H7 (cell line): ENCODE data around the gene NCK1. TPM values are rescaled to one million over a fixed set of nuclear protein-coding genes. Genes with fewer than 3 reads are reported as not detected.

Experiments used
- DNase-seq: peaks from one replicate; pipeline ENCODE4 v3.0.0; 2012
- H3K27me3 ChIP-seq: 2 replicates; pipeline ENCODE4 v1.6.0; 2011; ENCODE audit warnings: mild to moderate bottlenecking, low read length; ENCODE audit not compliant: control insufficient read depth, insufficient read depth
- H3K36me3 ChIP-seq: replicated peaks from 2 replicates; pipeline ENCODE4 v1.5.1; 2011; ENCODE audit warnings: low read length; ENCODE audit not compliant: control insufficient read depth, insufficient read depth
- H3K4me3 ChIP-seq: 2 replicates; pipeline ENCODE4 v1.5.1; 2011; ENCODE audit warnings: low read depth, mild to moderate bottlenecking, control low read depth, low read length, moderate library complexity; ENCODE audit not compliant: insufficient read depth
- total RNA-seq: library from RNA; depleted of rRNA; stranded (reverse); fragments of >200 nt; shearing (Covaris generic); gene quantifications from 2 replicates; pipeline ENCODE4 v1.2.3, GENCODE V29; 2014

NCK1 gene
- total RNA-seq, 1 experiment from 2014 or later: 19.4 TPM

DNA sequence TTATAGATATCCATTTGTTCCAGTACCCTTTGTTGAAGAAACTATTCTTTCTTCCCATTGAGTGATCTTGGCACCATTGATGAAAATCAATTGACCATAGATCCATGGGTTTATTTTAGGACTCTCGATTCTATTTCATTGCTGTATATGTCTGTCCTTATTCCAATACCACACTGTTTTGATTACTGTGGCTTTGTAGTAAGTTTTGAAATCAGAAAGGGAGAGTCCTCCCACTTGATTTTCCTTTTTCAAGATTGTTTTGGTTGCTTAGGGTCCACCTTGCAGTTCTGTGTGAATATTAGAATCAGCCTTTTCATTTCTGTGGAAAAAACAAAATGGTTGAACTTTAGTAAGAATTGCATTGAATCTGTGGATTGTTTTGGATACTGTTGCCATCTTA lies 75.2 kb downstream of the NCK1 start:
- H3K27me3 ChIP-seq: no peaks in the 10 kb centered on the region
- no peaks in the 10 kb centered on the region for H3K36me3 ChIP-seq
- H3K4me3 ChIP-seq: no peak overlapping the region
- DNase-seq: no peak

GRCh38 chr3:136937851-136938250 lies 75.8 kb downstream of the NCK1 start:
- no peak for DNase-seq
- no peak overlapping the region for H3K4me3 ChIP-seq
- no peaks in the 10 kb centered on the region for H3K36me3 ChIP-seq
- no peaks in the 10 kb centered on the region for H3K27me3 ChIP-seq

GRCh38 chr3:136938334-136938733 lies 76.3 kb downstream of the NCK1 start:
- H3K27me3 ChIP-seq: no peaks in the 10 kb centered on the region
- H3K4me3 ChIP-seq: no peak overlapping the region
- DNase-seq: no peak
- no peaks in the 10 kb centered on the region for H3K36me3 ChIP-seq

- Histone ChIP-seq H3K36me3 (no peaks in the 10 kb centered on the region), H3K27me3 (no peaks in the 10 kb centered on the region), H3K4me3 (no peak overlapping the region)
- no peak for DNase-seq
Observed at GRCh38 chr3:136939489-136939888, 77.5 kb downstream of the NCK1 start.

DNA sequence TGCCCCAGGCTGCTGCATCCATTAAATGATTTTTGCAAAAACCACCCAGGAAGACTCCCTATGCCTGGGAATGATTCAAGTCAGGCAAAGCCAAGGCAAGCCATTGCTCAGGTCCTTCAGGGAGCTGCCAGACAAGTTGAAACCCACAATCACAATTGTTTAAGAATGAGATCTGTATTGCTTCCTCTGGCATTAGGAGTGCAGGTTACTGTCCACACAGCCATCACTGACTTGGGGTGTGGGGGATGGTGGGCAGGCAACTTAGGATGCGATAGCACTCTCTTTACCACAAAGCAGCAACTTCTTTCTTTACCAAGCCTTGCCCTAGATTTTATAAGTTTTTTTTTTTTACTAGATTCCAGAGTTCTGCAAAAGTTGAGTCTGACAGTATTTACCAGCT lies 80.8 kb downstream of the NCK1 start:
- H3K4me3 ChIP-seq: no peak overlapping the region
- no peaks in the 10 kb centered on the region for H3K27me3 ChIP-seq
- no peaks in the 10 kb centered on the region for H3K36me3 ChIP-seq
- no peak for DNase-seq

DNA sequence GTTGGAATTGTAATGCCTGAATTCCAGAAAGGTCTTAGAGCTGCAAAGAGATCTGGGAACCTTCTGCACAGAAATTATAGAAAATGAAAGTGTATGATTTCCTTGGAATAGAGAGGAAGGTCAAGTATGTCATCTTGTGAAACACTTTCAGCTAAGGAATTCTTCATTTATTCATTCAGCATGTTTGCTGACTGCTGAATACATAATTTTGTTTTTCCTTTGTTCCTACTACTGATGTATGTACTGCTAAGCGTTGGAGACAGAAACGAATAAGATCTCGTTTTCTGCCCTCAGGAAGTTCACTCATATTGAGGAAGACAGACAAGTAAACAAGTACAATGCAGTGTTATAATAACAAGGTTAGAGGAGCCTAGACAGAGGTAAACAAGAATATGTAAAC lies 81.4 kb downstream of the NCK1 start:
- DNase-seq: no peak
- Histone ChIP-seq H3K36me3 (no peaks in the 10 kb centered on the region), H3K27me3 (no peaks in the 10 kb centered on the region), H3K4me3 (no peak overlapping the region)

GRCh38 chr3:136946978-136947377 lies 85.0 kb downstream of the NCK1 start:
- no peak for DNase-seq
- Histone ChIP-seq H3K4me3 (no peak overlapping the region), H3K36me3 (no peaks in the 10 kb centered on the region), H3K27me3 (no peaks in the 10 kb centered on the region)

DNA sequence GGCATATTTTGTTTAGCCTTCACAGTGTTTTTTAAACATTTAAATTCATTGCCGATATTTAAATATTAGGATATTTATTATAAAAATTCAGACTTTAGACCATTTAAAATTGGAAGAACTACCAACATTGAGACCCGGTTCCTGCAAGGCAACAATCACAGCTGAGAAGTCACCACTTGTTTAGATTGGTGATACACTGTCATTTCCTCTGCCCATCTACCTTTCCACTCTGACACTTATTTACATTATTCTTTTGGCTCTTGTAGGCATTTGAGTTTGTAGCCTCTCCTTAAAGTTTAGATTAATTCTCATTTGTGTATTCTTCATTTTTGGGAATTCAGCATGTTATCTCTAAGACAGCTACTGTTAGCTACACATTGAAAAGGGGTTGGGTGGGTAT lies 85.5 kb downstream of the NCK1 start:
- Histone ChIP-seq H3K27me3 (no peaks in the 10 kb centered on the region), H3K36me3 (no peaks in the 10 kb centered on the region), H3K4me3 (no peak overlapping the region)
- DNase-seq: no peak

DNA sequence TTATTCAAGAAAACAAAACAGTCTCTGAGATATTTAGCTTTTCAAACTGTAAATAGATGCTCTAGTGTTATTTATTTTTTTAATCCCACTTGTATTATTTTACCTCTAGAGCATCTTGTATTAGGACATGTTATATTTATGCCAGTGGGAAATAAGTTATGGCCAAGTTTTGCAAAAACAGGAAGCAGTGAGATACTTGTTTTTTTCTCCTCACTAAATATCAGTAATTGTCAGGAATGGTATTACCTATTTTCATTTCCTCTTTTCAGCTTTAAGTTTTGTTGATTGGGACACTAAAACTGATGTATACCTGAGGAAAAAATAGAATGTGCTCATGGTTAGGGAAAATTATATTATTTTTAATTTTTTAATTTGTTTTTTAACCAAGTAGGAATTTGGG lies 87.1 kb downstream of the NCK1 start:
- no peak overlapping the region for H3K4me3 ChIP-seq

DNA sequence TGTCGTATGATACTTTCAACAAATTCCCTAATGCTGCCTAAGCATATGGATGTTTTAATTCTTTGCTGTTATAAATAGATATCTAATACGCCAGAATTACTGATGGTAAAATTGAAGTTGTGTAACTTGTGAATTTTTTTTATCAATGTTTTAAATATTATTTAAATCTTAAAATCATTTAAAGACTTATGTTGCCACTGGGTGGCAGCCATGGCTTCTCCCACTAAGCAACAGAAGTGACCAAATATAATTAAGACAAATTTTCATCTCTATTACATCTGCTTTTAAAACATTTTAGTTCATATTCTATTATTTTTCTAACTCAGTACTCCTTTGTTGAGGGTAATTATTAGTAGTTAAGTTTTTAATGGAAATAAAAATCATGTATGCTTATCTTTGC lies 87.7 kb downstream of the NCK1 start:
- DNase-seq: no peak
- Histone ChIP-seq H3K27me3 (no peaks in the 10 kb centered on the region), H3K36me3 (no peaks in the 10 kb centered on the region)

More for the DNA sequence above, 87.1 kb downstream of the NCK1 start:
- no peak for DNase-seq
- Histone ChIP-seq H3K36me3 (no peaks in the 10 kb centered on the region), H3K27me3 (no peaks in the 10 kb centered on the region)

GRCh38 chr3:136950623-136951022 lies 88.6 kb downstream of the NCK1 start:
- DNase-seq: no peak
- no peak overlapping the region for H3K4me3 ChIP-seq
- H3K27me3 ChIP-seq: no peaks in the 10 kb centered on the region
- no peaks in the 10 kb centered on the region for H3K36me3 ChIP-seq

More for the DNA sequence above, 87.7 kb downstream of the NCK1 start:
- H3K4me3 ChIP-seq: no peak overlapping the region

DNA sequence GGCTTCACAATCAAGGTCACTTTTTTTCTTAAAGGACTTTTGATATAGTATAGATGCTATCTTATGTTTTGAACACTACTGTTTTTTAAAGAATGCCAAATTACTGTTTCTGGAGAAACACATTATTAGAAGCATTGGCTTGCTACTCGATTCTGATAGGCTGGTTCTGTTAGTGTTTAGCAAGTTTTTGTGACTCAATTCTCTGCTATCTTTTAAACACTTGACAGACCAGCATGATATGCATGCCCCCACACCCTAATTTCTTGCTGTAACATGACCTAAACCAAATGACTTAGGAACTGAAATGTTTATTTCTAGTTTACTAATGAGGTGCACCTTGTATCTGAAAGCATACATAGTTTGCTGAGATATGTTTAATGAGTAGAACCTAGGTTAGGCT lies 90.3 kb downstream of the NCK1 start:
- no peaks in the 10 kb centered on the region for H3K27me3 ChIP-seq
- no peak for DNase-seq
- no peak overlapping the region for H3K4me3 ChIP-seq

GRCh38 chr3:136954251-136954650 lies 92.2 kb downstream of the NCK1 start:
- no peak for DNase-seq
- H3K27me3 ChIP-seq: no peaks in the 10 kb centered on the region
- no peaks in the 10 kb centered on the region for H3K36me3 ChIP-seq
- H3K4me3 ChIP-seq: no peak overlapping the region

More for the DNA sequence above, 90.3 kb downstream of the NCK1 start:
- H3K36me3 ChIP-seq: no peaks in the 10 kb centered on the region

DNA sequence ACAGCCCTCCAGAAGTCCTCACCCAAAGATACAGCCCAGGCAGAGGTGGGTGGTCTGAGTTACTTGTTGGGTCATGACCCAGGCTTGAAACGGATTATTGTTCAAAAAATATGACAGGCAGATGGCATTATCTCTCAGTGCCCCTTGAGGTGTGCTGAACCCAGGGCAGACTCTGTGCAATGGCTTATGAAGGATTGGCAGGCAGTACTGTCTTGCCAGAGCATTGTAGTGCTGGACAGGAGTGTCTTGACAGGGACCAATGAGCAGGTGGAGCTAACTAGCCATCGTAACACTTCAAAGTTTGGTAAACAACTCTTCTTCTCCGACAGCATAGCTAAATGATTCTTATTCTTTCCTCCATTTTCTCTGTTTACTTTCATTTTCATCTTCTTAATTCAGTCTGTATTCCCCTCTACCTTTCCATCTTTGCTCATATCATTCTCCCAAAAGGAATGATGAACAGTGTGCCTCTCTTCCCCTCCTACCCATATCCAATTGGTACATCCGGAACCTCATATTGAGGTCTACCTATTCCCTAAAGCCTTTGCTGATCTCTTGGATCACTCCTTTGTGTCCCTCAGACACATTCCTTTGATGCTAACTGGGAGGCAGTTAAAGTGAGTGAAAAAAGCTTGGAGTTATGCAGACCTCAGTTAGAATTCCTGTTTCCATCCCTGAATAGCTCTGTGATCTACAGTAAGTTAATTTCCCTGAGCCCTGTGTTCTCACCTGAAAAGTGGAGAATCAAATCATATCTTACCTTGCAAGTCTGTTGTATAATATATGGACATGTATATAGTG lies 93.2 kb downstream of the NCK1 start:
- no peaks in the 10 kb centered on the region for H3K27me3 ChIP-seq
- no peaks in the 10 kb centered on the region for H3K36me3 ChIP-seq
- no peak for DNase-seq
- H3K4me3 ChIP-seq: no peak overlapping the region

DNA sequence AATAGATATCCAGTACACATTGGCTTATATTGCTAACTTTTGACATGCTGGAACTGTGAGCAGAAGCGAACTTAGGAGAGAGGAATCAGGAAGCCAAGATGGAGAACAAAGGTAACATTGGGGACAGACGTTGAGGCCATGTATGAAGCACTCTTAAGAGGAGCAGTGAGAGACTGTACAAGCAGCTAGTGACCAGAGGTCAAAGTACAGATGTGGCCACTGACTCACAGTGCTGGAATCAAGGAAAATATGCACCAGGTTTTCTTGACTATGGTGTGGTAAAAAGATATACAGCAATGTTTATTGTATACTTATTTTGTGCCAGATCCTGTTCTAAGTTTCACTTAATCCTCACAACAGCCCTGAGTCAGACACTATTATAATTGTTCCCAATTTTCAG lies 93.8 kb downstream of the NCK1 start:
- H3K4me3 ChIP-seq: no peak overlapping the region

DNA sequence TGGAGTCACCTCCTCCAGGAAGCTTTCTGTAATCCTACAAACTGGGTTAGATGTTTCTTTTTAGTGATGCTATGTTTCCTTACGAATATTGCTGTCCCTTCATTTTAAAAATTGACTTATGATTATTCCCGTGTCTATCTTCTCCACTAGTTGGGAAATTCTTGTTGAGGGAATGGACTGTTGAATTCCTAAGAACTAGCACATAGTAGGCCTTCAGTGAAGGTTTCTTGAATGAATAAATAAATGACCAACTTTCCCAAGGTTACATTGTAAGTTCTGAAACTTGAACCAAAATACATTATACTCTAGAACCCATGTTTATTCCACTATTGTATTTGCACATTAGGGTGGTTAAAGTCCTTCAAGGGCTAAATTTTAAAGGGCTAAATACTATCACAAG lies 95.0 kb downstream of the NCK1 start:
- Histone ChIP-seq H3K36me3 (no peaks in the 10 kb centered on the region), H3K4me3 (no peak overlapping the region), H3K27me3 (no peaks in the 10 kb centered on the region)
- no peak for DNase-seq

More for the DNA sequence above, 93.8 kb downstream of the NCK1 start:
- DNase-seq: no peak
- Histone ChIP-seq H3K36me3 (no peaks in the 10 kb centered on the region), H3K27me3 (no peaks in the 10 kb centered on the region)
